ENCODE data around the gene CRKL. TPM values are rescaled to one million over a fixed set of nuclear protein-coding genes. Genes with fewer than 3 reads are reported as not detected.

CRKL gene
- total RNA-seq, 1 donor from 2014 or later: 86.3 TPM

DNA sequence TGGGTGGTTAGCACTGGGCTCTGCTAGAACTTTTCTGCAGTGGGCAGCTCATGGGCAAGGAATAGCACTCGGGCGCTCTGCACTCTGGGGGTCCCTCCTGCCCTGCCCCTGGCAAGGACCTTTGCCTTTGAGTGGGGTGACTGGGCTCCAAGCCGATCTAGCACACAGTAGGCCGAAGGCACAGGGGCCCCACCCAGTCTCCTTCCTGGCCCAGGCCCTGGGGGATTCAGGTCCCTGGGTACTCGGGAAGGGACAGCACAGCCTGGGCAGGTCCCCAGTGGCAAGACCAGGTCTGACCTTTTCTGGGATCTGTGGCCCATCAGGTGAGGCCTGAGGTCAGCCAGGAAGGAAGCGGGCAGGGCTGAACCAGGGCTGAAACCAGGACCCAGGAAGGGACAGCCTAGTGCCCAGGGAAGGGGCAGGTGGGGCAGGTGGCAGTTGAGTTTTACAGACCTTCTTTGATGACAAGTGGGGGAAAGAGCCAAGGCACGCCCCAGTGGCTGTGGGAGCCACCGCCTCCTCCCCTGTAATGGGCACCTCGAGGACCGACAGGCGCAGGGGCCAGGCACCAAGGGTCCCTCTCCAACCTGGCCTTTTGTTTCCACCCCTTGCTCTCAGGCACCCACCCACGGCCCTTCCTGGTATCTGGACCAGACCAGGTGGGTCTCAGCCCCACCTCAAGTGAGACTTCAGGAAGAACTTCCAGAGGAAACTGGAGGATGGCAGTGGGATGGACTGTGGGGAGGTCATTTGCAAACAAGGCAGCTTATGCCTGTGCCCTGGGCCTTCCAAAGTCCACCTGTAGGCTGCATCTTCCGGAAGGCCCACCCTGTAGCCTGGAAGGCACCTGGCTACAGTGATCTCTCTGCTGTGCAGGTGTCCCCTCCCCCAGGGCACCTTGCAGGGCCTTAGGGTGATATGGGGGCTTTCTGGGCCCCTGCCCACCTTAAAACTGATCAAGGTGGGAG, 49.0 kb downstream of the CRKL start:
- TF ChIP-seq, protein P1, sequence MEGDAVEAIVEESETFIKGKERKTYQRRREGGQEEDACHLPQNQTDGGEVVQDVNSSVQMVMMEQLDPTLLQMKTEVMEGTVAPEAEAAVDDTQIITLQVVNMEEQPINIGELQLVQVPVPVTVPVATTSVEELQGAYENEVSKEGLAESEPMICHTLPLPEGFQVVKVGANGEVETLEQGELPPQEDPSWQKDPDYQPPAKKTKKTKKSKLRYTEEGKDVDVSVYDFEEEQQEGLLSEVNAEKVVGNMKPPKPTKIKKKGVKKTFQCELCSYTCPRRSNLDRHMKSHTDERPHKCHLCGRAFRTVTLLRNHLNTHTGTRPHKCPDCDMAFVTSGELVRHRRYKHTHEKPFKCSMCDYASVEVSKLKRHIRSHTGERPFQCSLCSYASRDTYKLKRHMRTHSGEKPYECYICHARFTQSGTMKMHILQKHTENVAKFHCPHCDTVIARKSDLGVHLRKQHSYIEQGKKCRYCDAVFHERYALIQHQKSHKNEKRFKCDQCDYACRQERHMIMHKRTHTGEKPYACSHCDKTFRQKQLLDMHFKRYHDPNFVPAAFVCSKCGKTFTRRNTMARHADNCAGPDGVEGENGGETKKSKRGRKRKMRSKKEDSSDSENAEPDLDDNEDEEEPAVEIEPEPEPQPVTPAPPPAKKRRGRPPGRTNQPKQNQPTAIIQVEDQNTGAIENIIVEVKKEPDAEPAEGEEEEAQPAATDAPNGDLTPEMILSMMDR (IDR thresholded peaks at IDR 0.05; ENCODE audit: unreplicated experiment): no peak
- H3K4me3 Mint-ChIP-seq (ENCODE audit: low read depth): peak overlapping the region; percentile 24
- no peak overlapping the region for H3K27ac Mint-ChIP-seq
- peaks cover 29% of the 10 kb centered on the region for H3K27me3 Mint-ChIP-seq
- peaks cover 8% of the 10 kb centered on the region for H3K4me1 Mint-ChIP-seq (ENCODE audit: low read depth)
- no peaks in the 10 kb centered on the region for H3K9me3 Mint-ChIP-seq (ENCODE audit: low read depth)
- no peaks in the 10 kb centered on the region for H3K36me3 Mint-ChIP-seq (ENCODE audit: insufficient read depth)
- no peak for DNase-seq (ENCODE audit: low spot score, unreplicated experiment)

GRCh38 chr22:20966883-20967696, 49.9 kb downstream of the CRKL start, which contains the start of gene AIFM3:
TSS of gene AIFM3 (plus strand) at chr22:20967255. CDS start at chr22:20967945, 690 bp downstream.
- Mint-ChIP-seq H3K27ac (no peak within 1 kb of the TSS), H3K27me3 (peaks cover 29% of the 10 kb centered on the region), H3K4me3 (ENCODE audit: low read depth) (no peak within 1 kb of the TSS), H3K36me3 (ENCODE audit: insufficient read depth) (no peaks in the 10 kb centered on the region), H3K4me1 (ENCODE audit: low read depth) (peaks cover 8% of the 10 kb centered on the region), H3K9me3 (ENCODE audit: low read depth) (no peaks in the 10 kb centered on the region)
- DNase-seq (ENCODE audit: low spot score, unreplicated experiment): no peak
- TF ChIP-seq, protein P1 (IDR thresholded peaks at IDR 0.05; ENCODE audit: unreplicated experiment): no peak

- TF ChIP-seq, protein P1 (IDR thresholded peaks at IDR 0.05; ENCODE audit: unreplicated experiment): no peak
- H3K36me3 Mint-ChIP-seq (ENCODE audit: insufficient read depth): no peaks in the 10 kb centered on the region
- H3K27ac Mint-ChIP-seq: no peak overlapping the region
- H3K4me3 Mint-ChIP-seq (ENCODE audit: low read depth): no peak overlapping the region
- H3K9me3 Mint-ChIP-seq (ENCODE audit: low read depth): no peaks in the 10 kb centered on the region
- DNase-seq (ENCODE audit: low spot score, unreplicated experiment): no peak
- peaks cover 29% of the 10 kb centered on the region for H3K27me3 Mint-ChIP-seq
- peaks cover 8% of the 10 kb centered on the region for H3K4me1 Mint-ChIP-seq (ENCODE audit: low read depth)
Measured at GRCh38 chr22:20967697-20968211, 50.5 kb downstream of the CRKL start.

DNA sequence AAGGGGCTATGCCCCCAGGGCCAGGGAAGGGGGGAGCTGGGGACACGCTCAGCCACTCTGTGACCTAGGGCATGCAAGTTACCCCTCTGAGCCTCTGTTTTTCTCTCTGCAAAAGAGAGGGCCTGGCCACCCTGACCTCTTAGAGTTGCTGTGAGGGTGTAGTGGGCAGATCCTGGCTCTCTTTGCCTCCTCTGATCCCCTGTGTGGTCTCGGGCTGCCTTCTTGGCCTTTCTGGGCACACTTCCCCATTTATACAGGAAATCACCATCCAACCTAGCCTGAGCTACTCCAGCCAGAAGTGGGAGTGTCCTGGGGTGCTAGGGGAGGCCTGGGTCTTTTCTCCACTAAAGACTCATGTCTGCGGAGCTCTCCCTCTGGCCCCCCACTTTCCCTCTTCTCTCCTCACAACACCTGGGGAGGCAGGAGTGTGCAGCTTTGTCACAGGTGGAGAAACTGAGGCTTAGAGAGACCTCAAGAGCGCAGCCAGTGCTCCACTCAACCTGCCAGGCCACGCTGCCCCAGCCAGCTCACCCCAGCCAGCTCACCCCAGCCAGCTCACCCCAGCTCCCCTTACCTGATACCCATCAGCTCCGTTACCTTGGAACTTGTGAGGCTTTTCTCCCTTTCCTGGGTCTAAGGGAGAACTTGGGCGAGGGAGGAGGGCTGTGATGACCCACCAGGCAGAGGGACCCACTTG, 51.2 kb downstream of the CRKL start:
- no peak overlapping the region for H3K4me3 Mint-ChIP-seq (ENCODE audit: low read depth)
- DNase-seq (ENCODE audit: low spot score, unreplicated experiment): no peak
- no peak overlapping the region for H3K27ac Mint-ChIP-seq
- H3K27me3 Mint-ChIP-seq: peaks cover 22% of the 10 kb centered on the region
- TF ChIP-seq, protein P1 (IDR thresholded peaks at IDR 0.05; ENCODE audit: unreplicated experiment): no peak
- H3K9me3 Mint-ChIP-seq (ENCODE audit: low read depth): no peaks in the 10 kb centered on the region
- peaks cover 7% of the 10 kb centered on the region for H3K4me1 Mint-ChIP-seq (ENCODE audit: low read depth)
- no peaks in the 10 kb centered on the region for H3K36me3 Mint-ChIP-seq (ENCODE audit: insufficient read depth)

All from progenitor cell of endocrine pancreas (in vitro differentiated cells).